HG02623 (cell line): ENCODE data around the gene OLA1.
"Not testable (repeated sequence)": the region's sequence is repeated elsewhere in the genome, so short reads cannot be mapped to it uniquely, and the experiment has no call there.

Experiments used
- ATAC-seq: cut with Tn5 transposase; IDR thresholded peaks from one replicate; pipeline ENCODE4 v1.9.1; 2021; ENCODE audit warnings: moderate library complexity; ENCODE audit not compliant: unreplicated experiment

Gene OLA1

DNA sequence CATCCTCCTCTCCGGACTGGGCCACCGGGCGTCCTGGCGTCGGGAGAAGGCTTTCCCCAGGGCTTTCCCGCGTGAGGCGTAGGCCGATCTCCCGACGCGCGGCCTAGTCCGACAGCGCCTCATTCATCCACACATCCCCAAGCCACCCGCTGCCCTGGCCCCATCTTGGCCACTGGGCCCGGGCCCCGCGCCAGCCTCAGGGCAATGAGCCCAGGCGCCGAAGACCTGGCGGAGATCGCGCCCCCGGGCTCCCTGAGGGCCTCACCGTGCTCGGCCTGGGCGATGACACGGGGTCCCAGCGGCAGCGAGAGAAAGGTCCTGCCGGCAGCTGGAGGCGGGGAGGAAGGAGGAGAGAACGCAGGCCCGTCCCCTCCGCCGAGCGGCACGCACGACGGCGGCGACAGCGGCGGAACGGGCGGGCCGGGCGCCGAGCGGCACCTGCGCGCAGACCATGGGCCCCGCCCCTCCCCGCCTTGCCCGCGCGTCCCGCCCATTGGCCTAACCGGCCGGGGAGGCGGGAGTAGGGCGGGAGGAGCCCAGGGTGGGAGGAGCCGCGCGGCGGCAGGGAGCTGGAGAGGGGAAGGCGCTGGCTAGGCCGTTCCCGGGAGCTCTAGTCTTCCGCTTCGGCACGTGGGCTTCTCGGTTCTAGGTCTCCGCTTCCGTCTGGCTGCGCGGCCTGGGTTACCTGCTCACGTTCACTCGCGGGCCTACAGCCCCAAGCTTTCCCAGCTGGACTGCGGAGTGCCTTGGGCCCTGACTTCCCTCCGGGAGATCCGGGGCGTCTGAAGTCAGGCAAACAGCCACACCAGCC, at the start of gene OLA1:
OLA1 (minus strand) TSS at position 346 of the 811 bp plus-strand sequence. CDS start 1,717 bp downstream, outside the sequence.
- ATAC-seq = peak; percentile 94

DNA sequence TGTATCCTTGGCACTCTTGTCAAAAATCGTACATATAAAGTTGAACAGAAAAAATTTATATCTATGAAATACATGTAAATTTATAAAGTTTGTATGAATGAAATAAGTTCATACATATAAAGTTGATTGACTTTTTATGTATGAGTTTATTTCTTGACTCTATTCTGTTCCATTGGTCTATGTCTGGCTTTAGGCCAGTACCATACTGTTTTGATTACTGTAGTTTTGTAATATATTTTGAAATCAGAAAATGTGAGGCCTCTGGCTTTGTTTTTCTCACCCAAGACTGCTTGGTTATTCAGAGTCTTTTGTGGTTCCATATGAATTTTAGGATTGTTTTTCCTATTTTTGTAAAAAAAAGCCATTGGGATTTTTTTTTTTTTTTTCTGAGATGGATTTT, 44.6 kb upstream of the OLA1 start:
- no peak for ATAC-seq

DNA sequence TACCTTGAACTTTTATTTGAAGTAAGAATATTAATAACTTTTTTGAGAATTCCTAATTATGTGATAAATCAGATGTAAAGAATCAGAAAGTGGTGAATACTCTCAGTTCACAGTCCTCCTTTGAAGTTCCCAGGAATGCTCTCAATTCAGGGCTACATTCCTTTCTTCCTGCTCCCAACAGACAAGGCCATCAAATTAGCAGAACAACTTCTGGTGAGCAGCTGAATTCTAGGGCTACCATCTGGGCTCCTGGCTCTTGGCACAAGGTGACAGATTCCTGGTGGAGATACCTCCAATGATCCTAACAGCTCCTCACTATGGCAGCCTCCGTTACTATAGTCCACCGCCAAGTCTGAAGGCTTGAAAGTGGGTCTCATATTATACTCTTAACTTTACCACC, 37.8 kb upstream of the OLA1 start:
- ATAC-seq = no peak

DNA sequence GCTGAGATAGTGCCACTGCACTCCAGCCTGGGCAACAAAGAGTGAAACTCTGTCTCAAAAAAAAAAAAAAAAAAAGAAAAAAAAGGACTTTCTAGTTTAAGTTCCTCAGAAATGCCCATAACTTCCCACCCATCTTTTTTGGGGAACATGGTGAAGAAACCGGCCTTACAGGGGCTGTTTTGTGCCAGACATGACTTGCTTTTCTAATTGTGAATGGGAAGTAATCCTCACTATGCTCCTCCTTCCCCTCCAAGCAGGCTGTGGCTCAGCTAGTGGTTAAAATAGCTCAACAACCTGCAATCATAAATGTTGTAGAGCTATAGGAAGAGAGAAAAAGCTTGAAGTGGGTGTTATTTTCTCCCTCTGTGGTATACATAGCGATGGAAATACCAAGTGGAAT, 34.1 kb upstream of the OLA1 start:
- no peak for ATAC-seq

DNA sequence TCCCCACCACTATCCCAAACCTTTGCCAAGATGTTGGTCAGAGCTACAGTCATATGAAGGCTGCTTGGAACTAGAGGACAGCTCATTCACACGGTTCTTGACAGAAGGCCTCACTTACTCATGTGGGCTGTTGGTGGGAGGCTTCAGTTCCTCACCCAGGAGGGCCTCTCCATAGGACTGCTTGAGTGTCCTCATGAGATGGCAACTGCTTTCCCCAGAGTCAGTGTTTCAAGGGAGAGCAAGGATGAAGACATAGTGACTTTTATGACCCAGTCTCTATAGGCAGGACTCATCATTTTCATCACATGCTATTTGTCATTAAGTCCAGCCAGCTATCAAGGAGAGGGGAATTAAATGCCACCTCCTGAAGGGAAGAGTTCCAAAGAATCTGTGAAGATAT, 33.4 kb upstream of the OLA1 start:
- ATAC-seq = no peak

DNA sequence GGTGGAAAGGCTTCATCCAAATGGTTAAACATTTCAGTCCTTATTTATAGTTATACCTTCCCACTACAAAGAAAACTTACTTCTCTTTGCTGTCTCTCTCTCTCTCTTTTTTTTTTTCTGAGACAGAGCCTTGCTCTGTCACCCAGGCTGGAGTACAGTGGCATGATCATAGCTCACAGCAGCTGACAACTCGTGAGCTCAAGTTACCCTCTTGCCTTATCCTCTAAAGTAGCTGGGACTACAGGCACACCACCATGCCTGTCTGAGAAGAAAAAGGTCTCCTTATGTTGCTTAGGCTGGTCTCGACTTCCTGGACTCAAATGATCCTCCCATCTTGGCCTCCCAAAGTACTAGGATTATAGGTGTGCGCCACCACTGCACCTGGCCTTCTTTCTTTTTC, 32.3 kb upstream of the OLA1 start:
- no peak for ATAC-seq

DNA sequence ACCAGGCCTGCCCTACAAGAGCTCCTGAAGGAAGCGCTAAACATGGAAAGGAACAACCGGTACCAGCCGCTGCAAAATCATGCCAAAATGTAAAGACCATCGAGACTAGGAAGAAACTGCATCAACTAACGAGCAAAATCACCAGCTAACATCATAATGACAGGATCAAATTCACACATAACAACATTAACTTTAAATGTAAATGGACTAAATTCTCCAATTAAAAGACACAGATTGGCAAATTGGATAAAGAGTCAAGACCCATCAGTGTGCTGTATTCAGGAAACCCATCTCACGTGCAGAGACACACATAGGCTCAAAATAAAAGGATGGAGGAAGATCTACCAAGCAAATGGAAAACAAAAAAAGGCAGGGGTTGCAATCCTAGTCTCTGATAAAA, 21.9 kb upstream of the OLA1 start:
- not testable (repeated sequence) for ATAC-seq

DNA sequence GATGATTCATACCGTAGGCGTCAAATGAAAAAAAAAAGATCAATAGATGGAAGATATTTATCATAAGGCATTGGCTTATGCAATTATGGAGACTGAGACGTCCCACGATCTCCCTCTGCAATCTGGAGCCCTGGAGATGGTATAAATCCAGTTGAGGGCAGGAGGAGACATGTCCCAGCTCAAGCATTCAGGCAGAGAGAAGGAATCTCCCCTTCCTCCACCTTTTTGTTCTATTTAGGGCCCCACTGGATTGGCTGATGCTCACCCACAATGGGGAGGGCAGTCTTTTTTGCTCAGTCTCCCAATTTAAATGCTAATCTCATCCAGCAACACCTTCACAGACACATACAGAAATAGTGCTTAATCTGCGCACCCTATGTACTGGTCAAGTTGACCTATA, 18.0 kb upstream of the OLA1 start:
- no peak for ATAC-seq

DNA sequence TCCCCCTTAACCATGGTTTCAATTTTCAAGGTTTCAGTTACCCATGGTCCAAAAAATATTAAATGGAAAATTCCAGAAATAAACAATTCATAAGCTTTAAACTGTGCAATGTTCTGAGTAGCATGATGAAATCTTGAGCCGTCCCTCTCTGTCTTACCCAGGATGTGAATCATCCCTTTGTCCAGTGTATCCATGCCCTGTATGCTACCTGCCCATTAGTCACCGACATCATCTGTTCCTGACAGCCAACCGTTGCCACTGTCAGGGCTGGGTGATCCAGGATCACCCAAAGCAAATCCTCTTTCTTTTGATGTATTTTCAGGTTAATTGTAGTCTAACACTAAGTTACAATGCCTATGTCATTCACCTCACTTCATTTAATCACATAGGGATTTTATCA, 15.7 kb upstream of the OLA1 start:
- ATAC-seq = no peak

DNA sequence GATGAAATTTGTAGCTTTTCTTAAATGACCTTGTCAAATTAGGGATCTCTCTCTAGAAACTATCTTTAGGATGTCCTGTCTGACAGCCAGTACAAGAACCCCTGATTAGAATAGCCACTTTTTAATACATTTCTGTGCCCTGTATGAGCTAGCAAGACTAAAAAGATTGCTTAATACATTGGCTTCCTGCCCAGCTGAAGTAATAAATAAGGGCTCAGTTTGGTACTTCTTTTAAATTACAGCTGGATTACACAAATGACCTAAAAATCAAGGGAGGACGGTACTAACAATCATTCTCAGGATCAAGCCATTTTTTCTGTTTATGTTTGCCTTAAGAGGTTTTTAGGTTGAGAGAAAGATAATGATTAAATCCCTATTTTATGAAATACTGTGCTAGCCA, 11.6 kb upstream of the OLA1 start:
- ATAC-seq = no peak

DNA sequence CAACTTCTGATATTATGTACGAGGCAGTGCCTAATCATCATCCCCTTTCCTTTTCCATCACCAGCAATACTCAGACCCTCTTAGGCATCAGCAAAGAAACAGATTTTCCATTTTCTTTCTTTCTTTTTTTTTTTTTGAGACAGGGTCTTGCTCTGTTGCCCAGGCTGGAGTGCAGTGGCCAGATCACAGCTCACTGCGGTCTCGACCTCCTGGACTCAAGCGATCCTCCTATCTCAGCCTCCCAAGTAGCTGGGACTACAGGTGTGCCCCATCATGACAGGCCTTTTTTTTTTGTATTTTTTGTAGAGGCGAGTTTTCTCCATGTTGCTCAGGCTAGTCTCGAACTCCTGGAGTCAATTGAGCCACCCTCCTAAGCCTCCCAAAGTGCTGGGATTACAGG, 5.9 kb upstream of the OLA1 start:
- ATAC-seq = no peak

DNA sequence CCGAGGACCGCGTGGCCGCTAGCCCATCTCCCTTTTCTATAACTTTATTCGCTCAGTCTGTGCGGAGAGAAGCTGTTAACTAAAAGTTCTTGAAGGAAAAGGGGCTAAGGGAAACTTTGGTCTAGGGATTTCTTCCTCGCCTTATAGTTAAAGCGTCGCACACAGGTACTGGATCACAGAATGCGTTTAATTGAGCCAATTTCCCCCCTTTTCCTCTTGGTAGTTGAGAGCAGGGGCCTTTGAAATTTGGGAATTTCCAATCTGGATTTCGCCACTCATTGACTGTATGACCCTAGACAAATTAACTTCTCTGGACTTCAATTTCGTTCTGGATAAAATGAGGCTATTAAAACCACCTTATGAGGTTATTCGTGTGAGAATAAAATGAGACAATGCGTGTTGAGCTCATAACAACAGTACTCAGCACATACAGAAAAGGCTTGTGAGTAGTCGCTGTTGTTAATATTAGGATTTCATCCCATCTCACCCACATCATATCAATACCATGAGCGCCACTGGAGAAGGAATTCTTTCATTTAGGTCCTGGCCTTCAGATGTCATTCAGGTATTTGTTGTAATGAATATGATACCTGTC, 763 bp upstream of the OLA1 start:
- ATAC-seq = no peak

DNA sequence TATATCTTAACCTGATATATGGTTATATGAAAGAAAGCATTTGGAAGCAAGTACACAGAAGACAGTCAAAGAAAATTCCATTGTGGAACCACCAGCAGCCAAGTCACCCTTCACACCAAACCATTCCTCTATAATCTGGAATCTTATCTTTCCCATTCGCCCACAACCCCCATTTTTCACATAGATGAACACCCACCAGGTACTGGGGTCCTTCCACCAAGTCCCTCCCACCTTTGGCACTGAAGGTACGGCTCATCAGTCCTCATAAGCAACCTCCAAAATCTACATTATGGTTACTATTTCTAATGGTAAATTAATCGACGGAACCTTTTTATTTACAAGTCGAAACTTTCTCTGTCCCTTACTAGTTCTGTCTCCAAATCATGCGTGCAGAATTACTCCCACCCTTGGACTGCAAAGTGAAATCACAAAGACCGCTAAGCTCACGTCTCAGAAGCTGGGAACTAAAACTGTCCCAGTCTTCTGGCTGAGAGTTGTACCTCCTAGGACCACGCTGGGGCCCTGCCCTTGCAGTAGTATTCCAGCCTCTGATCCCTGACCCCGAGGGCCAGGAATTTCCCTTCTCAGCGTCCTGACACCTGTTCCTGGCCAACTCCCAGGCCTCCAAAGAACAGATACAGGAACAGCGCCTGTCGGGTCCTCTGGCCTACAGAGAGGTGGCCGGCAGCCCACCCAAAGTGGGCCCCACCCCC, 702 bp downstream of the OLA1 start:
- peak; percentile 8 for ATAC-seq

DNA sequence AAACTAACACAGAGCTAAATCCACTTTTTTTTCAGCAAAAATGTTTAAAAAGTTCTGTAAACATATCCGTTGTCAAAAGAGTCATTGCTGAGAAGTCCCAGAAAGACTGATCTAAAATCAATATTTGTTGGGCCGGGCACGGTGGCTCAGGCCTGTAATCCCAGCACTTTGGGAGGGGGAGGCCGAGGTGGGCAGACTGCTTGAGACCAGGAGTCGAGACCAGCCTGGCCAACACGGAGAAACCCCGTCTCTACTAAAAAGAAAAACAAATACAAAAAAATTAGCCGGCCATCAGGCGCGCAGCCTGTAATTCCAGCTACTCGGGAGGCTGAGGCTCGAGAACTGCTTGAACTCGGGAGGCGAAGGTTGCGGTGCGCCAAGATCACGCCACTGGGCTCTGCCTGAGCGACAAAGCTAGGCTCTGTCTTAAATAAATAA, 1.4 kb downstream of the OLA1 start:
- no peak for ATAC-seq

DNA sequence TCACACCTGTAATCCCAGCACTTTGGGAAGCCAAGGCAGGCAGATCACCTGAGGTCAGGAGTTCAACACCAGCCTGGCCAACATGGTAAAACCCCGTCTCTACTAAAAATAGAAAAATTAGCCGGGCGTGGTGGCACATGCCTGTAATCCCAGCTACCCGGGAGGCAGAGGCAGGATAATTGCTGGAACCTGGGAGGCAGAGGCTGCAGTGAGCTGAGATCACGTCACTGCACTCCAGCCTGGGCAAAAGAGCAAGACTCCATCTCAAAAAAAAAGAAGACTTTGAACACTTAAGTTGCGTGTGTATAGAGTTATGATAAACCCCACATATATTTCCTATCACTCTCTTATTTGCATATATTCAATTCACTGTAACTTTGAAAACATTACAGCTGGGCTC, 2.7 kb downstream of the OLA1 start:
- not testable (repeated sequence) for ATAC-seq

DNA sequence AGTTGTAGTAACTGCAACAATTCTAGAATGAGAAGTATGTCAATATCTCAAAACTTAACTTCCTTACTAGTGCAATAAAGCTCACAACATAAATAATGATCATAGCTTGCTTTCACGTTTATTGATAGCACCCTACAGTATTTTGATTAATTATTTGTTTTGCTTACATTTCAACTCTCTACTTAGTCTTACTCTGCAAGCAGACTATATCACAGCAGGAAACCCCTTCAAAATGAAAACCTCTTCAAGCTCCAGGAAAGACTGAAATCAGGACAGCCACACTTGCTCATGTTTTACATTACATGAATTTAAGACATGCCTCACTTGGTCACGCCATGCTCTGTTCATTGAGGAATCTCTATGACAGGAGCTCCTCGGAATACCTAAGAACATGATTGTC, 3.3 kb downstream of the OLA1 start:
- no peak for ATAC-seq

DNA sequence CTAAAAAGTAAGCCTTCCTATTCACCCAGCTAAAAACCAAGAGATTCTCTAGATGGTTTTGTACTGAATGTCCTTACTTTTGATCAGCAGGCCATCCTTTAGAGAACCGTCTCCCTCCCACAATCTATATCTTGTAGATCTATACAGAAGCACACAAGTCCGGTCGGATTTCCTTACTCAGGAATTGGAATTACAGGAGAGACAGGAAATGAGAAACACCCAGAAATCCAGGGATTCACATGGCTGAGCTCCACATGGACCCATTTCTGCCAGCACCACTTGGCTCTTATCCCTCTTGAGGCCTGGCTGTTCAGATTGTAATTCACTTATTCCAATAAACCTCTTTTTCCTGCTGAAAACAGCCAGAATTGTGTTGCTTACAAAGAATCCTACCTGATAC, 4.5 kb downstream of the OLA1 start:
- ATAC-seq = no peak

DNA sequence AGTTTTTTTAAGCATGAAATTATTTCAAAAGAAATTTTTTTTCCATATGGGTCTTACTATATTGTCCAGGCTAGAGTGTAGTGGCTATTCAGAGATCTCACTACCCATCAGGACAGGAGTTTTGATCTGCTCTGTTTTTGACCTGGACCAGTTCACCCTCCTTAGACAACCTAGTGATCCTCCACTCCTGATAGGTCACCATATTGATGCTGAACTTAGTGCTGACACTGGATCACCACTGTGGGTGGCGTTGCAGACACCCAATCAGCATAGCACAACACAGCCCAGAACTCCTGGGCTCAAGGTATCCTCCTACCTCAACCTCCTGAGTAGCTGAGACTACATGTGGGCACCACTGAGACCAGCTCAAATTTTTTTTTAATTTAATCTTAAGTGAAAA, 8.2 kb downstream of the OLA1 start:
- no peak for ATAC-seq

DNA sequence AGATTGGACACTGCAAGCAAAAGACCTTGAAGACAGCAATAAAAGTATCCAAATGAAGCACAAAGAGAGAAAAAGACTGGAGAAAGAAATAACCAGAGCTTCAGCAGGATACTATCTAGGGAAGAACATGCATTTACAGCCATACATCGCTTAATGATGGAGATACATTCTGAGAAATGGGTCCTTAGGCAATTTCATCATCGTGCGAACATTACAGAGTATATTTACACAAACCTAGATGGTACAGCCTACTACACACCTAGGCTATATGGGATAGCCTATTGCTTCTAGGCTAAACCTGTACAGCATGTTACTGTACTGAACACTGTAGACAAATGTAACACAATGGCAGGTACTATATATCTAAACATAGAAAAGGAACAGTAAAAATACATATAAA, 11.9 kb downstream of the OLA1 start:
- ATAC-seq = no peak

DNA sequence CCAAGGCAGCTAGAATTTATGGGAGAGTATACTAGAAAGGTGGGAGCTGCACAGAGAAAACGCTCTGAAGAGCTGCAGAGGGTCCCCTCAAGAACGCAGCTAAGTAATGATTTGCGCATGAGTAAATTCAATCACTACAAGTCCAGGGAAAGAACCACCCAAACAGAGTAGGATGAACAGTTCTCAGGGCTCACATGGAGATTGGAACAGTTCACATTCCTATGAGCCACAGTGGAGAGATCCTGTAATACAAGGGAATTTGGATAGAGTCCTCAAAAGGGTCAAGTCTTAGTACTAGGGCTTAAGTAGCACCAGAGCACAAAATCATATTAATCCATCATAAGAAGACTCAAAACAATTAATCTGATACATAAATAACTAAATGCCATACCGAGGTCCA, 12.7 kb downstream of the OLA1 start:
- no peak for ATAC-seq

DNA sequence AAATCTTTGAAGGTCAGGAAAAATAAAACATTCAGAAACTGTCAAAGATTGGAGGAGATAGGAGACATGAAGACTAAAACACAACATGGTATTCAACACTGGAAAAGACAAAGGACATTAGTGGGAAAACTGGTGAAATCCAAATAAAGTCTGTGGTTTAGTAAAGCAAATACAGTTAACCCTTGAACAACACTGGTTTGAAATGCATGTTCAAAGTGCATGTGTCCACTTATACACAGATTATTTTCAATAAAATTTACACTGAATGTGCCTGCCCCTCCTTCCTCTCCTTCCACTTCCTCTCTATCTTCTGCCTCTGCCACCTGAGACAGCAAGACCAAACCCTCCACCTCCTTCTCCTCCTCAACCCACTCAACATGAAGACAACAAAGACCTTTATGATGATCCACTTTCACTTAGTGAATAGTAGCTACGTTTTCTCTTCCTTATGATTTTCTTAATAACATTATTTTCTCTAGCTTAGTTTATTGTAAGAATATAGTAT, 14.5 kb downstream of the OLA1 start:
- ATAC-seq = no peak

DNA sequence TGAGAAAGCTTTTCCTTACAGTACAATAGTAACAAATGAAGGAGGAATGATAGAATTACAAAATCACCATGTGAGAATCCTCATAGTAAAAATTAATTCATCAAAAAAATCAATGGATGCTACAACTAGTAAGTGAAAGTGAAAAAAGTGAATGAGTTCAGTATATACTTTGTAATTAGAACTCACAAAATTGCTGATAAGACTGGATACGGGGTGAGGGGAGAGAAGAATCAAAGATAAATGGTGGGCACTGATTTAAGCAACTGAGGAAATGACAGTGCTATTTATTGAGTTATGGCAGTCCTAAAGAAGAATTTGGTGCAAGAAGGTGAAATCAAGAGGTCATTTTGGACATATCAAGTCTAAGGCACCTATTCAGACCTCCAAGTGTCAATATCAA, 20.6 kb downstream of the OLA1 start:
- ATAC-seq = no peak
